Retinal pigment epithelial cell (primary cell): ENCODE measurements around the gene ENAM.
"Not testable (repeated sequence)": the region's sequence is repeated elsewhere in the genome, so short reads cannot be mapped to it uniquely, and the experiment has no call there.

ENCODE experiments used
- DNase-seq: peaks from one replicate; pipeline ENCODE4 v3.0.0-alpha.2; 2010; ENCODE audit warnings: low read depth
- H3K4me3 ChIP-seq: 2 replicates; pipeline ENCODE4 v1.5.1; 2011; ENCODE audit warnings: mild to moderate bottlenecking, low read length, control low read depth, moderate library complexity
- TF ChIP-seq, protein P1 (sequence below): conservative IDR thresholded peaks from 2 replicates; pipeline ENCODE4 v1.5.1; 2011; ENCODE audit warnings: low read depth, low read length, control low read depth, inconsistent platforms

Gene ENAM

DNA sequence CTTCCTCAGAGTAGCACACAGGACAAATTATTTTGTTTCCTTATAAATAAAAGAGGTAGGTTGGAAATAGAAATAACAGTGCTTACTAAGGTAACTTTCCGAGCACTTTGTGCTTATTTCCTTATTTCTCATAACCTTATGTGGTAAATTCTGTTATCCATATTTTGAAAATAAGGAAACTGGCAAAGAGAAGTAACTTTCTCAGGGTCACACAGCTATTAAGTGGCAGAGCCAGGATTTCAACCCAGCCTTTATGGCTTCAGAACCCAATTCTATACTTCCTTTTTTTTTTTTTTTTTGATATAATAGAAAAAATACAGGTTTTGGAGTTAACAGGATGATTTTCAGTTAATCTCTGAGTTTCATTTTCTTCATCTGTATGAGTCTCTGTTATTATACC, 63.1 kb downstream of the ENAM start:
- H3K4me3 ChIP-seq, result no peak overlapping the region
- TF ChIP-seq, protein P1, sequence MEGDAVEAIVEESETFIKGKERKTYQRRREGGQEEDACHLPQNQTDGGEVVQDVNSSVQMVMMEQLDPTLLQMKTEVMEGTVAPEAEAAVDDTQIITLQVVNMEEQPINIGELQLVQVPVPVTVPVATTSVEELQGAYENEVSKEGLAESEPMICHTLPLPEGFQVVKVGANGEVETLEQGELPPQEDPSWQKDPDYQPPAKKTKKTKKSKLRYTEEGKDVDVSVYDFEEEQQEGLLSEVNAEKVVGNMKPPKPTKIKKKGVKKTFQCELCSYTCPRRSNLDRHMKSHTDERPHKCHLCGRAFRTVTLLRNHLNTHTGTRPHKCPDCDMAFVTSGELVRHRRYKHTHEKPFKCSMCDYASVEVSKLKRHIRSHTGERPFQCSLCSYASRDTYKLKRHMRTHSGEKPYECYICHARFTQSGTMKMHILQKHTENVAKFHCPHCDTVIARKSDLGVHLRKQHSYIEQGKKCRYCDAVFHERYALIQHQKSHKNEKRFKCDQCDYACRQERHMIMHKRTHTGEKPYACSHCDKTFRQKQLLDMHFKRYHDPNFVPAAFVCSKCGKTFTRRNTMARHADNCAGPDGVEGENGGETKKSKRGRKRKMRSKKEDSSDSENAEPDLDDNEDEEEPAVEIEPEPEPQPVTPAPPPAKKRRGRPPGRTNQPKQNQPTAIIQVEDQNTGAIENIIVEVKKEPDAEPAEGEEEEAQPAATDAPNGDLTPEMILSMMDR, result no peak

DNA sequence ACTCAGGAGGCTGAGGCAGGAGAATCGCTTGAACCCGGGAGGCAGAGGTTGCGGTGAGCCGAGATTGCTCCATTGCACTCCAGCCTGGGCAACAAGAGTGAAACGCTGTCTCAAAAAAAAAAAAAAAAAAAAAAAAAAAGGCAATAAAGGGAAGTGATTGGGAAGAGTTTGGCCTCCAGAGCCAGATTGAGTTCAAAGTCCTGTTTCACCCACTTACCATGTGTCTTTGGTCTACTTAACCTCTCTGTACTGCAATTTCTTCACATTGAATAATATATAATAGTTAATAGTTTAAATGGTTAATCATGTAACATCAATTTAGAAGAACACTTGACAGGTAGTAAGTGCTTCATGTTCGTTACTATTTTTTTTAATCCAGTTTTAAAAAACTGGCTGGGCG, 66.1 kb downstream of the ENAM start:
- DNase-seq, H3K4me3 ChIP-seq: not testable (repeated sequence)

More for the DNA sequence above, 63.1 kb downstream of the ENAM start:
- no peak for DNase-seq
